HG03342 (cell line): ENCODE data around the gene S100A9.
"Not testable (repeated sequence)": the region's sequence is repeated elsewhere in the genome, so short reads cannot be mapped to it uniquely, and the experiment has no call there.

ENCODE experiments used
- ATAC-seq: cut with Tn5 transposase; IDR thresholded peaks from one replicate; pipeline ENCODE4 v1.9.1; 2021; ENCODE audit warnings: mild to moderate bottlenecking, moderate library complexity; ENCODE audit not compliant: unreplicated experiment

S100A9 gene

GRCh38 chr1:153403421-153404085 lies 45.9 kb downstream of the S100A9 start:
- no peak for ATAC-seq

DNA sequence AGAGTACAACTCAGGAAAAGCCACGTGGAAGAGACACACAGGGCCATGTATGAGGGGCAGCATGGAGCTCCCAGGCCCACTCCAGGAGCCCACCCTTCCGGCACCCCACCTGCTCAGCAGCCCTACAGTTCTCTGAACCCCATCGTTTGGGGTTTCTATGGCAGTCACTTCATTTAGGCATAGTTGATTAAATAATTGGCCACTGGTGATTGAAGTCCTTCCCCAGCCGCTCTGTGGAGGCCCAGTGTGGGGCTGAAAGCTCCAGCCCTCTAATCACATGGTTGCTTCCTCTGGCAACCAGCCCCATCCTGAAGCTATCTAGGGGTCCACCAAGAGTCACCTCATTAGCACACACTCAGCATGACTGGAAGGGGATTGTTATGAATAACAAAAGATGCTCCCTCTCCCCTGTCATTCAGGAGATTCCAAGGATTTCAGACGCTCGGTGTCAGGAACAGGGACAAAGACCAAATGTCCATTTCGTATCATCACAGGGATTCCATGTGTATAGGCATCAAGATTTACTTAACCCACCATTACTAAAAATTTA lies 46.5 kb downstream of the S100A9 start:
- no peak for ATAC-seq

- no peak for ATAC-seq
These were observed 47.1 kb downstream of the S100A9 start for GRCh38 chr1:153404768-153405167.

GRCh38 chr1:153405825-153406599 lies 48.4 kb downstream of the S100A9 start:
- not testable (repeated sequence) for ATAC-seq

GRCh38 chr1:153407274-153407673 lies 49.6 kb downstream of the S100A9 start:
- ATAC-seq, result not testable (repeated sequence)
